ENCODE data around the gene ZNF609. TPM values are rescaled to one million over a fixed set of nuclear protein-coding genes. Genes with fewer than 3 reads are reported as not detected.

Gene ZNF609
- total RNA-seq, 4 donors from 2014 or later = 10.3 to 16.5 (median 12.4) TPM

DNA sequence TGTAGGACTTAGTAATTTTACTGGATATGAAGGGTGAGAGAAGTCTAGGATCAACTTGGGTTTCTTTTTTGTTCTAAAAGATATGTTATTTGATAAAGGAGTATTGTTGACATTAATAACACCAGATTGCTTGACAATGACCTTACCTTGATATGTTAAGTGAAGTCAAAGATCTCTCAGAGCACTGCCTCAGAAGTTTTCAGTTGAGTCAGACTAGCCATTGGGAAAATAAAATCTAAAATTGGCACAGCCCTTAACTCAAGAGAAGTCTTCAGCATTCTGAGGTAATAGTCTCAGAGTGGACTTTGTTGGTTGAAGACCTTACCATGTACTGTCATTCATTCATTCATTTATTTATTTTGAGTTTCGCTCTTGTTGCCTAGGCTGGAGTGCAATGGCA is 22.4 kb upstream of the ZNF609 start:
- intact Hi-C loops (cut with DNase I; ENCODE audit: low total_unique reads) = no loop called here
- no peaks in the 10 kb centered on the region for H3K4me1 ChIP-seq
- H3K27me3 ChIP-seq = no peaks in the 10 kb centered on the region
- no peak for ATAC-seq
- H3K27ac ChIP-seq = no peak overlapping the region
- no peak for TF ChIP-seq POLR2A (IDR thresholded peaks at IDR 0.05)
- in situ Hi-C loops (cut with MboI; ENCODE audit: low sequenced_read_pairs in 4 of 4) = loop anchor here in 1 of 4 donors (25.0 kb wide), 1 partner anchor 224 kb away; no protein-coding TSS in a partner anchor
- H3K4me3 ChIP-seq = no peak overlapping the region
- no peaks in the 10 kb centered on the region for H3K36me3 ChIP-seq
- H3K9me3 ChIP-seq = no peaks in the 10 kb centered on the region
- DNase-seq = no peak

DNA sequence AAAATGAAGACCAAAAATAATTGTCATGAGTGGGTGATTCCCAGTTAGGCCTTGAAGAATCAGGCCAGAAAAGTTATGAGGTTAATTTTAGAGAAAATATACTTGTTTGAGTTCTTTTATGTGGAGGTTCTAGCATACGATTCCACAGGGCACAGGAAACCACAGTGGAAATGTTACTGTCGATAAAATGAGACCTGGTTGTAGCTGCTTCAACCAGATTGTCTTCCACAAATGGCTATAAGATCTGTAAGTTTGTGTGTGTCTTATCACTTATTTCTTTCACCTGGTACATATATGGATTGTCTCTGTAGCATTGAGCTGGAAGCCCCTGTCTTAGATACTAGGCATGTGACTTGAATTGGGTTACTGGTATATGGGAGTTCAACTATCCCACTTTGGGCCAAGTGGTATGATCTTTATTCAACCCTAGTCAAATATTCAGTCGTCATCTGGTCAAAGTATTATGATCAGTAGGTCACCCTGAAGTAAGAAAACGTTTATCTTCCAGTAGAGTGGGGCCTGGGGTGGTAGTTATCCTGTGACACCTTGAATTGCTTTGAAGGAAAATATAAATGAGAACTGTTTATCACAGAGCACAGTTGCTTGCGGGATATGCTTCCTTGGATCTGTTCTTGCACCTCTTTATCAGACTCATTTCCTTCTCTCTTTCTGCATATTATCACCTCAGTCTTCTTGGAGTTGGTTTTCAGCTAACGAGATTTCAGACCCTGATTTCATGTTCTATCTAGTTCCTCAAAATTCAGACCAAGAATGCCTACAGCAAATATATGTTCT is 21.5 kb upstream of the ZNF609 start:
- ATAC-seq = no peak
- no peaks in the 10 kb centered on the region for H3K4me1 ChIP-seq
- no peaks in the 10 kb centered on the region for H3K36me3 ChIP-seq
- DNase-seq = no peak
- intact Hi-C loops (cut with DNase I; ENCODE audit: low total_unique reads) (no loop called here), in situ Hi-C loops (cut with MboI; ENCODE audit: low sequenced_read_pairs in 4 of 4) (loop anchor here in 1 of 4 donors (25.0 kb wide), 1 partner anchor 223 kb away; no protein-coding TSS in a partner anchor)
- H3K27me3 ChIP-seq = no peaks in the 10 kb centered on the region
- no peak overlapping the region for H3K4me3 ChIP-seq
- TF ChIP-seq POLR2A (IDR thresholded peaks at IDR 0.05) = no peak
- TF ChIP-seq, protein P1, sequence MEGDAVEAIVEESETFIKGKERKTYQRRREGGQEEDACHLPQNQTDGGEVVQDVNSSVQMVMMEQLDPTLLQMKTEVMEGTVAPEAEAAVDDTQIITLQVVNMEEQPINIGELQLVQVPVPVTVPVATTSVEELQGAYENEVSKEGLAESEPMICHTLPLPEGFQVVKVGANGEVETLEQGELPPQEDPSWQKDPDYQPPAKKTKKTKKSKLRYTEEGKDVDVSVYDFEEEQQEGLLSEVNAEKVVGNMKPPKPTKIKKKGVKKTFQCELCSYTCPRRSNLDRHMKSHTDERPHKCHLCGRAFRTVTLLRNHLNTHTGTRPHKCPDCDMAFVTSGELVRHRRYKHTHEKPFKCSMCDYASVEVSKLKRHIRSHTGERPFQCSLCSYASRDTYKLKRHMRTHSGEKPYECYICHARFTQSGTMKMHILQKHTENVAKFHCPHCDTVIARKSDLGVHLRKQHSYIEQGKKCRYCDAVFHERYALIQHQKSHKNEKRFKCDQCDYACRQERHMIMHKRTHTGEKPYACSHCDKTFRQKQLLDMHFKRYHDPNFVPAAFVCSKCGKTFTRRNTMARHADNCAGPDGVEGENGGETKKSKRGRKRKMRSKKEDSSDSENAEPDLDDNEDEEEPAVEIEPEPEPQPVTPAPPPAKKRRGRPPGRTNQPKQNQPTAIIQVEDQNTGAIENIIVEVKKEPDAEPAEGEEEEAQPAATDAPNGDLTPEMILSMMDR (IDR thresholded peaks at IDR 0.05 in 4 of 5, conservative IDR thresholded peaks at IDR 0.05 in 1 of 5) = no peak
- no peak overlapping the region for H3K27ac ChIP-seq
- no peaks in the 10 kb centered on the region for H3K9me3 ChIP-seq

- in situ Hi-C loops (cut with MboI; ENCODE audit: low sequenced_read_pairs in 4 of 4) = loop anchor here in 1 of 4 donors (25.0 kb wide), 1 partner anchor 220 kb away; no protein-coding TSS in a partner anchor
- Histone ChIP-seq H3K27me3 (no peaks in the 10 kb centered on the region), H3K27ac (no peak overlapping the region), H3K9me3 (no peaks in the 10 kb centered on the region), H3K36me3 (peaks cover 0 to 8% of the 10 kb centered on the region in 2 donors), H3K4me3 (no peak overlapping the region), H3K4me1 (peaks cover 0 to 3% of the 10 kb centered on the region in 2 donors)
- no peak for ATAC-seq
- intact Hi-C loops (cut with DNase I; ENCODE audit: low total_unique reads) = no loop called here
- TF ChIP-seq, protein P1 (IDR thresholded peaks at IDR 0.05 in 4 of 5, conservative IDR thresholded peaks at IDR 0.05 in 1 of 5) = no peak
- no peak for TF ChIP-seq POLR2A (IDR thresholded peaks at IDR 0.05)
- DNase-seq = no peak
Measured at GRCh38 chr15:64441852-64442251, 18.5 kb upstream of the ZNF609 start.

DNA sequence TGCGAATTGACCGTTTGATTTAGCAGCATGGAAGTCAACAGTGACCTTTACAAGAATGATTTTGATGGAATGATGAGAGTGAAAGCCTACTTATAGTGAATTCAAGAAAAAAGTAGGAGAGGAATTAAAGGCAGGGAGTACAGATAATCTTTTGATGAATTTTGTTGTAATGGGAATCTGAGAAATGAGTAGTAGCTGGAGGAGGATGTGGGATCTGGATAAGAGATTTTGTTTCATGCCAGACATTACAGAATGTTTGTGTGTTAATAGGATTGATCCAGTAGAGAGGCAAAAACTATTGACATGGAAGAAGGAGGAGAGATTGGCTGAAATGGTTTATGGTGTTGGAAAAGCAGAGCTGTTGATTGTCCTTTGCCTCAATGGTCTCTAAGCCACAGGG is 17.4 kb upstream of the ZNF609 start:
- H3K4me3 ChIP-seq = no peak overlapping the region
- in situ Hi-C loops (cut with MboI; ENCODE audit: low sequenced_read_pairs in 4 of 4) = loop anchor here in 1 of 4 donors (25.0 kb wide), 1 partner anchor 219 kb away; no protein-coding TSS in a partner anchor
- H3K27ac ChIP-seq = no peak overlapping the region
- H3K4me1 ChIP-seq = peaks cover 0 to 3% of the 10 kb centered on the region in 2 donors
- TF ChIP-seq, protein P1 (IDR thresholded peaks at IDR 0.05 in 4 of 5, conservative IDR thresholded peaks at IDR 0.05 in 1 of 5) = no peak
- TF ChIP-seq POLR2A (IDR thresholded peaks at IDR 0.05) = no peak
- ATAC-seq (no peak), DNase-seq (no peak)
- intact Hi-C loops (cut with DNase I; ENCODE audit: low total_unique reads) = no loop called here
- H3K36me3 ChIP-seq = peaks cover 0 to 19% of the 10 kb centered on the region in 2 donors
- no peaks in the 10 kb centered on the region for H3K27me3 ChIP-seq
- H3K9me3 ChIP-seq = no peaks in the 10 kb centered on the region

Data from gastrocnemius medialis (tissue), 4 donors.